HG02798 (cell line): Measurements from ENCODE around the gene ABCB9.
A peak's percentile ranks its signal among the peaks of the same experiment; 100 is the strongest.
"Not testable (repeated sequence)": the region's sequence is repeated elsewhere in the genome, so short reads cannot be mapped to it uniquely, and the experiment has no call there.

Source experiments
- ATAC-seq: cut with Tn5 transposase; IDR thresholded peaks from one replicate; pipeline ENCODE4 v1.9.1; 2021; ENCODE audit warnings: mild to moderate bottlenecking; ENCODE audit not compliant: unreplicated experiment, poor library complexity

The ABCB9 gene

GRCh38 chr12:122905258-122905657, 61.0 kb downstream of the ABCB9 start:
- not testable (repeated sequence) for ATAC-seq

- no peak for ATAC-seq
Observed at GRCh38 chr12:122903693-122904034, 62.6 kb downstream of the ABCB9 start.

- ATAC-seq: no peak
Observed at GRCh38 chr12:122902854-122903692, 63.2 kb downstream of the ABCB9 start.

- no peak for ATAC-seq
Observed at GRCh38 chr12:122899887-122900286, 66.4 kb downstream of the ABCB9 start.

- ATAC-seq: no peak
Observed at GRCh38 chr12:122896662-122897061, 69.6 kb downstream of the ABCB9 start.

GRCh38 chr12:122895704-122896636, 70.3 kb downstream of the ABCB9 start, which contains the start of gene VPS37B:
Gene VPS37B (minus strand): TSS chr12:122896124. CDS start chr12:122896062, 62 bp downstream.
- peak; percentile 70 for ATAC-seq

GRCh38 chr12:122895320-122895703, 71.0 kb downstream of the ABCB9 start:
- ATAC-seq: no peak

GRCh38 chr12:122894193-122895121, 71.8 kb downstream of the ABCB9 start:
- ATAC-seq: no peak

- no peak for ATAC-seq
Observed at GRCh38 chr12:122893208-122894153, 72.8 kb downstream of the ABCB9 start.

- not testable (repeated sequence) for ATAC-seq
Observed at GRCh38 chr12:122892724-122893123, 73.5 kb downstream of the ABCB9 start.

- ATAC-seq: no peak
Observed at GRCh38 chr12:122891661-122892525, 74.4 kb downstream of the ABCB9 start.

- ATAC-seq: no peak
Observed at GRCh38 chr12:122889761-122890520, 76.3 kb downstream of the ABCB9 start.

GRCh38 chr12:122888232-122888752, 78.0 kb downstream of the ABCB9 start:
- peak; percentile 28 for ATAC-seq

GRCh38 chr12:122887819-122888212, 78.4 kb downstream of the ABCB9 start:
- ATAC-seq: peak; percentile 29

- ATAC-seq: peak; percentile 84
Observed at GRCh38 chr12:122886851-122887818, 79.1 kb downstream of the ABCB9 start.

- no peak for ATAC-seq
Observed at GRCh38 chr12:122886161-122886560, 80.1 kb downstream of the ABCB9 start.
